ENCODE data around the gene EPB41L5.
"Not testable (repeated sequence)": the region's sequence is repeated elsewhere in the genome, so short reads cannot be mapped to it uniquely, and the experiment has no call there.

EPB41L5 gene

DNA sequence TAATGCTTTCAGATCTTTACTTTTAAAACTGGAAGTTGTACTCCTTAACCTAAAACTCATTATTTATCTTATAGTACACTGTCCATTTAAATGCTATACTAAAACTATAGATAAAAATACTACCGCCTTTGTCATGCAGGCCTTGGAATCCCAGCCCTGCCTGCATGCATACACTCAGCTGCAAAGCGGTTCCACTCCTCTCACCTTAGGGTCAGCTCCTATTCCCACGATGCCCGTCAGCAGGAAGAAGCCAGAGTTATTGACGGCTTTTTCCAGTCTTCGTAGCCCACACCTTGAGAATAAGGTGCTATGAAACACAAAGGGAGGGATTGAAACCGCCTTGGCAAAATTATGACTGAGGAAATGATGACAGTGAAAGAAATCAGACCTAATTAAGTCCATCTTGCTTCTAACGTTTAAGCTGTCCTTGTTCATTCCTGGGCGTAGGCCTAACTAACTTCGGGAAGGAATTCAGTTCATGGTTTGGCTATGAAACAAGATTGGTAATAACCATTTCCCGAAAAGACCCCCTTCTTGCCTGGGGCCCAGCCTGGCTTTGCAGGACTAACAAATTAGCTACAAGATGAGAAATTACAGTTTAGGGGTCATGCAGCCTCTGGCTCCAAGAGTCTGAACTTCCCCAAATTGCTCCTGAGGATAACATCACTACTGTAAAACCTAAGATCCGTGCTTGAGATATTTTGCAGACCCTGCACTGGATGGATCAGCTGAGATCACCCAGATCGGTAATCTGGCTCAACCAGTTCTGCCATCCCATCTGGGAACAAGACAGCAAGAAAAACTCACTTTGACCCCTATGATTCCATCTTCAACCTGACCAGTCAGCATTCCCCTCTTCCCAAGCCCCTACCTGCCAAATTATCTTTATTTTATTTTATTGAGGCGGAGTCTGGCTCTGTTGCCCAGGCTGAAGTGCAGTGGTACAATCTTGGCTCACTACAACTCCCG lies 17.1 kb downstream of the EPB41L5 start:
- DNase-seq (ENCODE audit: low spot score) (no peak), FAIRE-seq (no peak)

DNA sequence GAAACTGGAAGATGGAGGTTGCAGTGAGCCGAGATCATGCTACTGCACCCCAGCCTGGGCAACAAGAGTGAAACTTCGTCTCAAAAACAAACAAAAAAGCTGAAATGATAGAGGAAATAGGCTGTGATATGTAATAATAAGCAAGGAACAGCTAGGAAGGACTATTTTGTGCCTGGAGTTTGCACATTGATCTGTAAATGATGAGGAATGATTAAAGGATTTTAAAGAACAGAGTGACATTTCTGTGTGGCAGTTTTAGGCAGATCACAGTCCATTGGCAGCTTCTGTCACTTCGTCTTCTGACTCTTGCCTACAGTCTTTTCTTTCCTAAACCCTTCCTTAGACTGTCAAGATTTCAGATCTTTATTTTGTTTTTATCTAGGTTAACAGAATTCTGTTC lies 19.4 kb downstream of the EPB41L5 start:
- DNase-seq (ENCODE audit: low spot score) (no peak), FAIRE-seq (no peak)

DNA sequence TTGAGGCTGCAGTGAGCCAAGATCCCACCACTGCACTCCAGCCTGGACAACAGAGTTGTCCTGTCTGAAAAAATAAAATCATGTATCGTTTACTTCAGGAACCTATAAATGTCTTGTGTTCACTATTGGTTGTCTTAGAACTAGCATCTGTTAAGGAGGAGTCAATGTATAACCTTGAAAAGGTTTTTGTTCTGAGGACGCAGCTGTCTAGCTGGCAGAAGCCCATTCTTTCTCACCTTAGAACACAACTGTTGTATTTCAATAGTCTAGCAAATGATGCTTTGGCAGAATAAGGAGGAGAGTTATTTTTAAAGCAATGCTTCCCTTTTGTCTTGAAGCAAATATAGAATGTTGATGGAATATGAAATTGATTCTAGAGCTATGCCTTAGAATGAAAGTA lies 21.1 kb downstream of the EPB41L5 start:
- DNase-seq (ENCODE audit: low spot score) (no peak), FAIRE-seq (no peak)

DNA sequence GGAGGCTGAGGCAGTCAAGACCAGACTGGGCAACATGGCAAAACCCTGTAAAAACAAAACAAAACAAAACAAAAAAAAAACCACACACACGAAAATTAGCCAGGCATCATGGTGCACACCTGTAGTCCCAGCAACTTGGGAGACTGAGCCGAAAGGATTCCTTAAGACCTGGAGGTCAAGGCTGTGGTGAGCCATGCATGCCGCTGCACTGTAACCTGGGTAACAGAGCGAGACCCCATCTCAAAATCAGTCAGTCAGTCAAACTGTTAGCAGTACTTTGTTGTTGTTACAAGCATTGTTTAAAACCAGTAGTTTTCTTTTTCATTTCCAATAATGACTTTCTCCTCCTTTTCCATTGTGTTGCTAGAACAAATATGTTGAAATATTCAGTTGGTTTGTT lies 21.7 kb downstream of the EPB41L5 start:
- FAIRE-seq (no peak), DNase-seq (ENCODE audit: low spot score) (no peak)

DNA sequence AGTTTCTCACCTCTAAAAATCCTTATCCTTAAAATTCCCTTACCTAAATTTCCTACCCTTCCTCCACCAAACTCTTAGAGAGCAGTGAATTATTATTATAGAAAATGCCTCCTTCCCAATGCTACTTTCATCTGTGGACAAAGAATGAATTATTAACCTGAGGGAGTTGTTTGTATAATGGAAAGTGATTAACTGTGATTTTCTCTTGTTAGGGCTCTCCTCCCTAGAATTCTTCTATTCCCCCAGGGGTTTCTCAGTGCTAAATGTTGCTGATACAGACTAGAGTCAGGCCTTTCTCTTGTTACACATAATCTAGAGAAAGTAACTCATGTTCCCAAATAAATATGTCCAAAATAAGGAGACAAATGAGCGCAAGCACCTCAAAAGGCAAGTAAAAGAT lies 23.3 kb downstream of the EPB41L5 start:
- DNase-seq (ENCODE audit: low spot score) (no peak), FAIRE-seq (no peak)

DNA sequence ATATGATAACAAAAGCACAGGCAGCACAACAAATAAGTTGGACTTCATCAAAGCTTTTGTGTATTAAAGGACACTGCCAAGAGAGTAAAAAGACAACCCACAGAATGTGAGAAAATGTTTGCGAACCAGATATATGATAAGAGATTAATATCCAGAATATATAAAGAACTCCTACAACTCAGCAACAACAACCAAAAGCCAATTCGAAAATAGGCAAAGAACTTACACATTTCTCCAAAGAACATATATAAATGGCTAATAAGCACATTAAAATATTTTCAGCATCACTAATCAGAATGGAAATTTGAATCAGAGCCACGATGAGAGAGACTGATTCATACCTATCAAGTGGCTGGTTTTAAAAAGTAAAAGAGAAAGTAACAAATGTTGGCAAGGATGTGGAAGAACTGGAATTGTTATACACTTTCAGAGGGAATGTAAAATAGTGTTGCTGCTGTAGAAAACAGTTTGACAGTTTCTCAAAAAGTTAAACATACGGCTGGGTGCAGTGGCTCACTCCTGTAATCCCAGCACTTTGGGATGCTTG lies 25.2 kb downstream of the EPB41L5 start:
- FAIRE-seq, result no peak
- no peak for DNase-seq (ENCODE audit: low spot score)

DNA sequence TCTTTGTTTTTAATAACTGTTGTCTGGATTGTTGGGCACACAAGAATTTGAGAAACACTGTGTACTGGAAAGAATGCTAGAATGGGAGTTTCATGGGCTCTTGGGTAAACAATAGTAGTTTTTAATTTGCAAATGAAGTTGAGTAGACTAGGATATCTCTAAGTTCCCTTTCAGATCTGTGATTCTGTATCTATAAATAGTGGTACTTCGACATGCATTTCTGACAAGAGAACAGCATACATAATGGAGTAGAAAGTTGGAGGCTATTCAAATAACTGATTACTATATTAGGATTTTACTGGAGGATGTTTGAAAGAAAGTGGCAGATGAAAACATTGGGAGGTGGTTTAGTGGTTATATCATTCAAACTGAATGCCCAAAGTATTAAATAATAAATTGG lies 29.5 kb downstream of the EPB41L5 start:
- DNase-seq (ENCODE audit: low spot score) (no peak), FAIRE-seq (no peak)

DNA sequence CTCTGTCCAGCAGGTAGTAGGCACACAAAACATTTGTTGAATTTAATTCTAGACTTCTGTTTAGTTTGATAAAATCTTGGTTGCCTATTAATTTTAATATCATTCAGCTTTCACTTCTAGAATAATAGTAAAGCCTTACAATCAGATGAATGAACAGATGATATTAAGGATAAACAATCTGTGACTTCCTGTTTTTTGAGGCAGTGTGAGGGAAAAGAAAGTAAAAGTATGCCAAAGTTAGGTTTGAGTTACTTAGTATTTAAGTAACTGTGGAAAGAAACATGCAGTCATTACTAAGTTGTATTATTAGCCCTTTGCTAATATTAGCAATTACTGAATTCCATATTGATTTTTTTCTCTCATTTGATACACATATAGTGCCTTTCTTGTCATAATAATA lies 31.5 kb downstream of the EPB41L5 start:
- DNase-seq (ENCODE audit: low spot score), result no peak
- FAIRE-seq, result no peak

DNA sequence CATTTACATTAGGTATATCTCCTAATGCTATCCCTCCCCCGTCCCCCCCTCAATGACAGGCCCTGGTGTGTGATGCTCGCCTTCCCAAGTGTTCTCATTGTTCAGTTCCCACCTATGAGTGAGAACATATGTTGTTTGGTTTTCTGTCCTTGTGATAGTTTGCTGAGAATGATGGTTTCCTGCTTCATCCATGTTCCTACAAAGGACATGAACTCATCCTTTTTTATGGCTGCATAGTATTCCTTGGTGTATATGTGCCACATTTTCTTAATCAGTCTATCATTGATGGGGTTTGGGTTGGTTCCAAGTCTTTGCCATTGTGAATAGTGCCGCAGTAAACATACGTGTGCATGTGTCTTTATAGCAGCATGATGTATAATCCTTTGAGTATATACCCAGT lies 32.9 kb downstream of the EPB41L5 start:
- not testable (repeated sequence) for DNase-seq (ENCODE audit: low spot score); FAIRE-seq

DNA sequence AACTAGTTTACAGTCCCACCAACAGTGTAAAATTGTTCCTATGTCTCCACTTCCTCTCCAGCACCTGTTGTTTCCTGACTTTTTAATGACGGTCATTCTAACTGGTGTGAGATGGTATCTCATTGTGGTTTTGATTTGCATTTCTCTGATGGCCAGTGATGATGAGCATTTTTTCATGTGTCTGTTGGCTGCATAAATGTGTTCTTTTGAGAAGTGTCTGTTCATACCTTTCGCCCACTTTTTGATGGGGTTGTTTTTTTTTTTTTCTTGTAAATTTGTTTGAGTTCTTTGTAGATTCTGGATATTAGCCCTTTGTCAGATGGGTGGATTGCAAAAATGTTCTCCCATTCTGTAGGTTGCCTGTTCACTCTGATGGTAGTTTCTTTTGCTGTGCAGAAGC lies 33.4 kb downstream of the EPB41L5 start:
- DNase-seq (ENCODE audit: low spot score); FAIRE-seq: not testable (repeated sequence)

DNA sequence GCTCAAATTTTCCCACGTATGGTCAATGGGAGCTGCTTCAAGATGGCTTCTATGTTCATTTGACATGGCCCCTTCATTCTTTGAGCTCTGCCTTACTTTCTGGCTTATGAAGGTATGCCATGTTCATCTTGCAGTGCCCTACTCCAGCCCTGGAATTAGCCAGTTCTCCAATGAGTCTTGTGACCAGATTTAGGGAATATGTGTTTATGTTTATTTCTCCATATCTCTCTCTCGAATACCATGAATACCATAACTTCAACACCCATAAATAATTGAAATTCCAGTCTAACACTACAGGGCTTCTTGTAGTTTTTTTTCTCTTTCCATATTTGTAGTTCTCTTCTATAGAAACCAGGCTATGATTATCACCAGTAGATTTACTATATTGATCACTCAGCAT lies 39.7 kb downstream of the EPB41L5 start:
- DNase-seq (ENCODE audit: low spot score), result no peak
- no peak for FAIRE-seq

DNA sequence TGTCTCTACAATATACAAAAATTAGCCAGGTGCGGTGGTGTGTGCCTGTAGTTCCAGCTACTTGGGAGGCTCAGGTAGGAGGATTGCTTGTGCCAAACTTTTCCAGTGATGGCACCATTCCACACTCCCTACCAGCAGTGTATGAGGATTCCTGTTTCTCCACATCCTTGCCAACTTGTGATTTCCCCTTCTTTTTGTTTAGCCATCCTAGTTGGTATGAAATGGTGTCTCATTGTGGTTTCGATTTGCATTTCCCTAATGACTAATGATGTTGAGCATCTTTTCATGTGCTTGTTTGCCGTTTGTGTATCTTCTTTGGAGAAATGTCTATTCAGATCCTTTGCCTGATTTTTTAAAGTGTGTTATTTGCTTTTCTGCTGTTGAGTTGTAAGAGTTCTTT lies 41.0 kb downstream of the EPB41L5 start:
- no peak for FAIRE-seq

DNA sequence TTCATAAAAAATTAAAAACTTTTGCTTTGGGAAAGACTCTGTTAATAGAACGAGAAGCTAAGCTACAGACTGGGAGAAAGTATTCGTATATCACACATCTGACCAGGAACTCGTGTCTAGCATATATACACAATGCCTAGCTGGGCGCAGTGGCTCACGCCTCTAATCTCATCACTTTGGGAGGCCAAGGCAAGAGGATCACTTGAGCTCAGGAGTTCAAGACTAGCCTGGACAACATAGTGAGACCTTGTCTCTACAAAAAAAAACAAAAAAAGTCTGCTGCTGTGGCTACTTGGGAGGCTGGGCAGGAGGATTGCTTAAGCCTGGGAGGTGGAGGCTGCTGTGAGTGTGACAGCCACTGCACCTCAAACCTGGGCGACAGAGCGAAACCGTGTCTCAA lies 46.6 kb downstream of the EPB41L5 start:
- no peak for FAIRE-seq
- DNase-seq (ENCODE audit: low spot score), result no peak

More for the DNA sequence above, 41.0 kb downstream of the EPB41L5 start:
- no peak for DNase-seq (ENCODE audit: low spot score)

DNA sequence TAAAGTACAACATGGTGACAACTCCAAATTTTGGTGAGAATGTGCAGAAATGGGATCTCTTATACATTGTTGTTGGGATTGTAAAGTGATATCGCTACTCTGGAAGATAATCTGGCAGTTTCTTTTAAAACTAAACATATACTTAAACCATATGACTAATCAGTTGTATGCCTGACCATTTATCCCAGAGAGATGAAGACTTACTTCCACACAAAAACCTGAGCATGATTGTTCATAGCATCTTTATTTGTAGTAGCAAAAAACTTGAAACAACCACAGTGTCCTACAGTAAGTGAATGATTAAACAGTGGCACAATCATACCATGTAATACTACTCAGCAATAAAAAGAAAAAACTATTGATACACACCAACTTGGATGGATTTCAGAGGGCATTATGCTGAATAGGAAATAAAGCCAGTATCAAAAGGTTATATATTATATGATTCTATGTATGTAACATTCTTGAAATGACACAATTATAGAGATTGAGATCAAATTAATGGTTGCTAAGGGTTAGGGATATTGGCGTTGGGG lies 47.3 kb downstream of the EPB41L5 start:
- DNase-seq (ENCODE audit: low spot score) (no peak), FAIRE-seq (peak; percentile 63)

DNA sequence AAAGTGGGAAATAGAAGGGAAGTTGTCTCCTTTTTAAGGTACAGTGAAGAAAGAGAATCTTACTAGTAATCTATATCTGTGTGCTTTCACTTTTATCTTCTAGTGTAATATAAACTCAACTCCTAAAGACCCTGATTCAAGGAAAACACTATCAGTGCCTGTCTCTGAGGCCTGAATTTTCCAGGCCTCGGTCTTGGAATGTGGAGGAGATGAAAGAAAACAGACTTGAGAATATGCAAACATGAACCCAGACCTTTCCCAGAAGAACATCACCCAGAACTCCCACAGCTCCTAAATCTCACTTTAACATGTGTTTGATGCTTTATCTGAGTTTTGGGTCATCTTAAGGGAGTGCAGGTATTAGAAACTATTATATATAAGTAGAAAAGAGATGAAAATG lies 51.8 kb downstream of the EPB41L5 start:
- DNase-seq (ENCODE audit: low spot score) (no peak), FAIRE-seq (no peak)

DNA sequence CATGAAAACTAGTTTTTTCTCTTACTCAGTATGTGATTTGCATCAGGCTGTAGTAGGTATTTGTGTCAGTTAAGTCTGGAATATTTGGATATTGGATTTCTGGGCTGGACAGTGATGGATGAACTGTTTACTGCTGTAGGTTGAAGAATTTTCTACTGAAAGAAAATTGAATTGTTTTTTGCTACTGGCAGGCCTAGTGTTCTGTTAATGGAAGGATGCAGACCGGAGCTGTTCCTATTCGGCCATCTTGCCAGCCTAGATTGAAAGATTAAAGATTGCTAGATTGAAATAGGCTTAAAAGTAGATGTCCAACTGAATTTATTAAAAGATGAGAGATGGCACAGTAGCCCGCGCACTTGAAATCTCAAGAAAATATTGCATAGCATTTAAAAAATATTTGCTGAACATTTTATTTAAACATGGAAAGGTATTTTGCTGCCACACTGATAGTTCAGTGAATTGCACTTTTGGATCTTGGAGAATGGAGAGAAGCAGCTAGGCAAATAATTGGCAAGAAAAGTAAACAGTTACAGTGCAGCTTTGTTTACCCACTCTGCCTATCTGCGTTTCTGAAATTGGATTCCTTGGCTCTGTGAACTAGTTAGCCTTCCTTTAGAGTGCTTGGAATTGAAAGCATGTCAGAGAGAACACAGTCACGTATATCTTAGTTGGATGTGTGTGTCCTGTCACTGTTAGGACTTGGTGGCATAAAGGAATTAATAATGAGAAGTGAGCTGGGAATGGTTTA lies 54.1 kb downstream of the EPB41L5 start:
- DNase-seq (ENCODE audit: low spot score), result no peak
- no peak for FAIRE-seq

DNA sequence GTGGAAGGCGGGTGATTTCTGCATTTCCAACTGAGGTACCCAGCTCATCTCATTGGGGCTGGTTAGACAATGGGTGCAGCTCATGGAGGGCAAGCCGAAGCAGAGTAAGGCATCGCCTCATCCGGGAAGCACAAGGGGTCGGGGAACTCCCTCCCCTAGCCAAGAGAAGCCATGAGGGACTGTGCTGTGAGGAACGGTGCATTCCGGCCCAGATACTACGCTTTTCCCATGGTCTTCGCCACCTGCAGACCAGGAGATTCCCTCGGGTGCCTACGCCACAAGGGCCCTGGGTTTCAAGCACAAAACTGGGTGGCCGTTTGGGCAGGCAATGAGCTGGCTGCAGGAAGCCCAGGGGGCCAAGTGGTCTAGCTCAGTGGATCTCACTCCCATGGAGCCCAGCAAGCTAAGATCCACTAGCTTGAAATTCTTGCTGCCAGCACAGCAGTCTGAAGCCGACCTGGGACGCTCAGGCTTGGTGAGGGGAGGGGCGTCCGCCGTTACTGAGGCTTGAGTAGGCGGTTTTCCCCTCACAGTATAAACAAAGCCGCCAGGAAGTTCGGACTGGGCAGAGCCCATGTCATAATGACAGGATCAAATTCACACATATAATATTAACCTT lies 55.3 kb downstream of the EPB41L5 start:
- FAIRE-seq; DNase-seq (ENCODE audit: low spot score): not testable (repeated sequence)

DNA sequence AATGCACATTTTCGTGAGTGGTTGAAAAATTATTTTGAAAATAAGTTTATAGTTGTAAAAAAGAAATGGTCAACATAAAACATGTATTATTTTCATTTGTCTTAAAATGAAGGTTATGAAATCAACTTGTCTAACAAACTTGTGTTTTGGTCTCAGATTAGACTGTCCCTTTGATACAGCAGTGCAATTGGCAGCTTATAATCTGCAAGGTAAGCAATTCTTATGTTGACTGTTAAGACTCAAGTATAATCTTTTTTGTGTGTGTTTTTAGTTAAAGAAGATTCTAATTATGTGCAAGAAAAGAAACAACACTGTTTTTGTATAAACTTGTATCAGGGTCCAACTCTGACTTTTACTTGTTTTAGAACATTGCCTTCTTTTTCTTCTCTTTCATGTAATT lies 62.7 kb downstream of the EPB41L5 start:
- DNase-seq (ENCODE audit: low spot score), result no peak
- no peak for FAIRE-seq

DNA sequence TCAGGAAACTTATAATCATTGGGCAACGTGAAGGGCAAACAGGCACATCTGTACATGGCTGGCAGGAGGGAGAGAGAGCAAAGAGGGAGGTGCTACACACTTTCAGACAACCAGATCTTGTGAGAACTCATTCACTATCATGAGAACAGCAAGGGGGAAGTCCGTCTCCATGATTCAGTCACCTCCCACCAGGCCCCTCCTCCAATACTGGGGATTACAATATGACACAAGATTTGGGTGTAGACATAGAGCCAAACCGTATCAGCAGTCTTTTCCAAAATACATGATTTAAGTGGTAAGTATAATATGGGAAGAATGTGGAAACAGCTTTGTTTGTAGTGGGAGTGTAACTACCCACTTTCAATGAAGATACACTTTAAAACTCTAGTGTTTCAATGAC lies 65.0 kb downstream of the EPB41L5 start:
- DNase-seq (ENCODE audit: low spot score), result no peak
- no peak for FAIRE-seq

DNA sequence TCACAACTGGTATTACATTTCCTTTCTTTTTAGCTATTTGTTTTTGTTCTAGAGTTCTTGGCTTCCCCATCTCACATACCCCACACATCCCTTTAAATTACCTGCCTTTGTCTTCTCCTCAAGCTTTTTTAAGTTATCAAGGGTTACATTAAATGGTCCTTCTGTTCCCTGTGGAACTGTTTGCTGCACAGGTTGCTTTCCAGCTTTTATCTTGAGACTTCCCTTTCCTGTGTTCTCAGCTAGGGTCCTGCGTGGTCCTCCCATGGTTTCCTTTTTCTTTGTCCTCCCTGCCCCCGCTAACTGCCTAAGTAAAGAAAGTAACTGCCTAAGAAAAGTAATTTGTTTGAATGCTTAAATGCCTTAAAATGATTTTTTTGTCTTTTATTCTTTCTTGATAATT lies 66.8 kb downstream of the EPB41L5 start:
- no peak for FAIRE-seq
- DNase-seq (ENCODE audit: low spot score), result no peak

DNA sequence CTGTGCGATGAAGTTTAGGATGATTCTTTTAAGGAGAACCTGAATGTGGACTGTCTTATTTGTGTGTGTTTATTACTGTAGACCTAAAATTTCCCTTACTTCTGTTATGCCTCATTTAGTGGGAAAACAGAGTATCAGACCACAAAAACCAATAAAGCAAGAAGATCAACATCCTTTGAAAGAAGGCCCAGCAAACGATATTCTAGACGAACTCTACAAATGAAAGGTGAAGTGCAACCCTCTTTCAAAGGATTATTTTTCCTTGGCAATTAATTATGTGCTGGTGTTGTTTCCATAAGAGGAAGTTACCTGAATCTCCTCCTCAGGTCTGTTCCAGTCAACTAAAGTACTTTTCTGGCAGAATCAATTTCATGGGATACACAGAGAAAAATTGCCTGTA lies 78.6 kb downstream of the EPB41L5 start:
- FAIRE-seq (no peak), DNase-seq (ENCODE audit: low spot score) (no peak)

DNA sequence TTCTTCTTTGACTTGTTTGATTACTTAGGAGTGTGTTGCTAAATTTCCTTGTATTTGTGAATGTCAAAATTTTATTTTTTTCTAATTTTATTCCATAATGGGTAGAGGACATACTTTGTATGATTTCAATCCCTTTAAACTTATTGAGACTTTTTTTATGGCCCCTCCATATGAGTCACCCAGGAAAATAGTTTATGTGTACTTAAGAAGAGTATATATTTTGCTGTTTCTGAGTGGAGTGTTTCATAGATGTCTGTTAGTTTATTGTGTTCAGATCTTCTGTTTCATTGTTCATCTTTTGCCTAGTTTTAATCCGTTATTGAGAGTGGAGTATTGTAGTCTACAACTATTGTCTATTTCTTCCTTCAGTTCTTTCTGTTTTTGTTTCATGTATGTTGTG lies 81.9 kb downstream of the EPB41L5 start:
- FAIRE-seq, result no peak

More for the DNA sequence above, 81.9 kb downstream of the EPB41L5 start:
- no peak for DNase-seq (ENCODE audit: low spot score)

All from RCC 7860 (cell line).